Right forelimb (tissue), 1 donor: ENCODE data around the gene TBC1D13.
"Not testable (repeated sequence)": the region's sequence is repeated elsewhere in the genome, so short reads cannot be mapped to it uniquely, and the experiment has no call there.

Experiments
- DNase-seq: peaks from one replicate; pipeline ENCODE4 v3.0.0-alpha.2; 2018

TBC1D13 gene

DNA sequence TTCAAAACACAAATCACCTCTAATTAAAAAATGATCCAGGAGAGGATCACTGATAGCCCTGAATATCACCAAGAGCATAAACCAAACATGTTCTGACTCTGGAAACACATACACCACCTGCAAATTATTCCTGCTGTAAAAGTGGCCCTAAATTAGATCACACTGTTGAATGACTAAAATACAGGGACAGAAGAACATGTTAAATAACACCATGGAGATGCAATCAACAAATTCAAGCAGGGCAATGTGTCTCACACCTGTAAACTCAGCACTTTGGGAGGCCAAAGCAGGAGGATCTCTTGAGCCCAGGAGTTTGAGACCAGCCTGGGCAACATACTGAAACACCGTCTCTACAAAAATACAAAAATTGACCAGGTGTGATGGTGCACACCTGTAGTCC is 60.8 kb downstream of the TBC1D13 start:
- DNase-seq = no peak

GRCh38 chr9:128851024-128851423 is 64.0 kb downstream of the TBC1D13 start:
- not testable (repeated sequence) for DNase-seq

GRCh38 chr9:128851779-128852600 is 64.9 kb downstream of the TBC1D13 start:
- DNase-seq = not testable (repeated sequence)

GRCh38 chr9:128852646-128853045 is 65.6 kb downstream of the TBC1D13 start:
- DNase-seq = not testable (repeated sequence)

DNA sequence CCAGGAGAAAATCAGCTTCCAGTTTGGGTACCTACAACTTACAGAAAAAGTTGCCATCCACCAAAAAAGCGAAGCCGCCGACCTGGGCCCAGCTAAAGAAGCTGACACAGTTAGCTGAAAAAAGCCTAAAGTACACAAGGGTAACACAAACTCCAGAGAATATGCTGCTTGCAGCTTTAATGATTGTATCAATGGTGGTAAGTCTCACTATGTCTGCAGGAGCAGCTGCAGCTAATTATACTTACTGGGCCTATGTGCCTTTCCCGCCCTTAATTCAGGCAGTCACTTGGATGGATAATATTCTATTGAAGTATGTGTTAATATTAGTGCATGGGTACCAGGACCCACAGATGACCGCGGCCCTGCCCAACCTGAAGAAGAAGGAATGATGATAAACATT is 67.4 kb downstream of the TBC1D13 start:
- not testable (repeated sequence) for DNase-seq

DNA sequence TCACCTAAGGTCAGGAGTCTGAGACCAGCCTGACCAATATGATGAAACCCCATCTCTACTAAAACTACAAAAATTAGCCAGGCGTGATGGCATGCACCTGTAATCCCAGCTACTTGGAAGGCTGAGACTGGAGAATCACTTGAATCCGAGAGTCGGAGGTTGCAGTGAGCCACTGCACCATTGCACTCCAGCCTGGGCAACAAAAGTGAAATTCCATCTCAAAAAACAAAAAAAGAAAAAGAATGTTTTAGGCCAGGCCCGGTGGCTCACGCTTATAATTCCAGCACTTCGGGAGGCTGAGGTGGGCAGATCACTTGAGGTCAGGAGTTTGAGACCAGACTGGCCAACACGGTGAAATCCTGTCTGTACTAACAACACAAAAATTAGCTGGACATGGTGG is 71.4 kb downstream of the TBC1D13 start:
- not testable (repeated sequence) for DNase-seq
